NCI-H524 treated with DMSO at 0.1 percent for 48 hours (cell line): ENCODE results near the gene CARS1.

ENCODE experiments used
- DNase-seq: peaks from one replicate; lab custom pipeline; 2025; lab: John Stamatoyannopoulos, UW

Gene CARS1

DNA sequence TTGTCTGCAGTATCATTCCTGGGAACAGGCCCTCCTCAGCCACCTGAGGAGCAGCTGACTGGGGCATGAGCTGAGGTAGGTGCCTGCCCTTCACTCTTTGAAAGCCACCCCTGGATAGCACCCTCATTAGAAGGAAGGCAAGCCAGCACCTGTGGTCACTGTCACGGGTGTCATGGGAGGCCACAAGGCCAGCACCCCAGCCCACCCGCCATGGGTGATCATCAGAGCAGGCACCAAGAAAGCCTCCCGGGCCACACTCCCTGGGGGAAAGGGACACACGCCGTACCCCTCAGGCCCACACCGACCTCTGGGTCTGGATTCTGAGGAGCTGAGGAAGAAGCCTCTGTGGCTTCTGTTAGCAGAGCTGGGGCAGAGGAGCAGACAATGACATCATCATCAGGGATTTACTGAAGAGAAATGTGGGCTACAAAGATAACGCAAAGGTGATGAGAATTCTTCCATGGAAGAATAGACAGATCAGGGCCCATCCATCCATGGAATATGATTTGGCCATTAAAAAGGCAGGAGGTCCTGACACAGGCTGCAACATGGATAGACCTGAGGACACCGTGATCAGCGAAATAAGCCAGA, 48.4 kb downstream of the CARS1 start:
- no peak for DNase-seq

DNA sequence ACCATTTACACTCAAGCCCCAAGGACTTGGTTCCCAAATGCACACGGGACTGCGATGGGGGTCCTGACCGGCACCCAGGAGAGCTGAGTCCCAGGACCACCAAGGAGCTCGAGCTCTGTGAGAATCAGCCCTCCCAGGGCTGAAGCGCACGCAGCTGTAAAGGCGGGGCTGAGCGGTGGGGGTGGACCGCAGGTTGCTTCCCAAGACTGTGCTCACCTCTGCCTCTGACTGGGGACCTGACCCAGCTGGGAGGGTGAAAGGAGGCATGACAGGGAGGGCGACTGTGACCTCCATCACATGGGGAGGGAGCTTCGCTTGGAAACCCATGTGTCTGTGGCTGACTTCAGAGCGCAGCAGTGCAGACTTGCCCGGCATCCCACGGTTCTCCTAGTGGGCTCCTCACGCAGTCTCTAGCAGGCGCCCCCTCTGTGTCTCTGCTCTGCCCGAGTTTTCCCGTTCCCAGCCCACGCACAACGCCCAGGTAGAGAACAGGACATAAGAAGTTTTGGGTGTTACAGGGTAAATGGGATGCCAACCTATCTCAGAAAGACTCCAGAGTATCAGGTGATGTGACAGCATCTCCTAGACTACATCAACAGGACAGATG, 49.7 kb downstream of the CARS1 start:
- DNase-seq = no peak

DNA sequence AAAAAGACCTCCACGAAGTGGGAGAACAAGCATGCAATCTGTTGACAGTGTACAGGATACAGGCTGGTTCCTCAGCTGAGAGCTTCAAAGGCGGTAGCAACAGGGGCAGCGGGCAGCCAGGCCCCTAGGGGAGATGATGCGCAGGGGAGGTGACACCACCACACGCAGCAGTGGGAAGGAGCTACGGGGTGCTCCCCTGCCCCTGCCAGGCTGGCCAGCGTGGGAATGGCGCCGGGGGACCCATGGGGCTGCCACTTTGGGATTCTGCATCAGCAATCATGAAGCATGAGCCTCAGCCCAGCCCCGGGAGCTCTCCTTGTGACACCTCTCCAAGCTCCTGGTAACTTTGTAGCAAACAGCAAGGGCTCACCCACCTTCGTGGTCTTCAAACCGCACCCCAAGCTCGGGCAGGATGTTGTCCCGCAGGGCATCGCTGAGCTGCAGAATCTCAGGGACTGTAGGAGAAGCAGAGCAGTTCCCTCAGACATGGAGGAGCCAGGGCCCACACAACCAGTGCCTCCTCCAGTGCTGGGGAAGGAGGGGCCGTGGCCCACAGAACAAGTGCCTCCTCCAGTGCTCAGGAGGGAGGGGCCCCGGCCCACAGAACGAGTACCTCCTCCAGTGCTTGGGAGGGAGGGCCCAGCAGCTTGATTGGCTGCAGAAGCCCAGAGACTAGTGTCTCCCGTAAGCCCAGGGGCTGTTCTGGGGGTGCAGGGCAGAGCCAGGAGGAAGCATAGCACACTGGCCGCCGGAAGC, 50.5 kb downstream of the CARS1 start:
- no peak for DNase-seq

DNA sequence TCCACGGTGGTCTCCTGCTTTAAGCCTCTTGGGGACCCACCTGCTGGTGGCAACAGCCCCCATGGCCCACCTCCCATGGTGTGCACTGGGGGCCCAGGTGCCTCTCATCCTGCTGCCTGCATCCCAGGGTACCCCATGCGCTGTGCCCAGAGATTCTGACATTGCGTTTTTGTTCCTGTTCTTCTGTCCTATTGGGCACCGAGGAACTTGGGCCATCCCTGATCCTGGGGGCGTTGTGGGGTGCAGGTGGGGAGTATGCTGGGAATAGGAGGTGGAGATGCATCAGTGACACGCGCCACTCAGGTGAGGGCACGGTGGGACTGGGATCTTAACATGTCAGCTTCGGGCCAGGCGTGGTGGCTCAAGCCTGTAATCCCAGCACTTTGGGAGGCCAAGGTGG, 52.7 kb downstream of the CARS1 start:
- no peak for DNase-seq

DNA sequence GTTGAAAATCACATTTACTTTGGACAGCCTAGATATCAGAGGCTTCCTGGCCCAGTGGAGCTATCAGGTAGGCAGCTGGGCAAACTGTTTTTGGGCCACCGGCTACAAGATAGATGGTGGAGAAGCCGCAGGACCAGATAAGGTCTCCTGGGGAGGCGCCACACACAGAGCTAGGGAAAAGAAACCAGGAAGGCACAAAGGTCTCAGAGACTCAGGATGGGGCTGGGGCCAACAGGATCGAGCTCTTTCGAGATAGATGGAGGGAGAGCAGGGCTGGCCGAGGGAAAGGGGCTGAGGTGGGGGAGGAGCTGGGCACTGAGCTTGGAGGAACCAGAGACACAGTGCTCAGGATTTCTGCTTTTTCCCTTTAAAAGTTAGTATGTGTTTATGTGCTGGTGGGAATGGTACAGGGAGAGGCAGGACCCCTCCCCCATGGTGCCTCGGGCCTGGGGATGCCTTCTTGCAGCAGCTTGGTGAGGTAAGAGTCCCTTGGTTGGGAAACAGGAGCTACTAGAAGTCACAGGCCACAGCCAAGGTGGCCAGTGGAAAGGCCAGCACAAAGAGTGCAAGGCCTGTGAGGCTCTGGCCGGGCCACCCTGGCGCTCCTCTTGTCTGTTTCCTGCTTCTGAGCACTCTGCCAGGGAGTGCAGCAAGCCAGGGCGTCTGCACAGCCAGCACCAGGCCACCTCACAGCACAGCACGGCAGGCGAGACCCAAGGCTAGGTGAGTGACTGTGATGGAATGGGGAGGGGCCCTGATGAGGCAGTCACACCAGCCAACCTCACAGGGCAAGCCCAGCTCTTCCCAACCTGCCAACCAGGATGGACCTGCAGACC, 53.6 kb downstream of the CARS1 start:
- DNase-seq = no peak

DNA sequence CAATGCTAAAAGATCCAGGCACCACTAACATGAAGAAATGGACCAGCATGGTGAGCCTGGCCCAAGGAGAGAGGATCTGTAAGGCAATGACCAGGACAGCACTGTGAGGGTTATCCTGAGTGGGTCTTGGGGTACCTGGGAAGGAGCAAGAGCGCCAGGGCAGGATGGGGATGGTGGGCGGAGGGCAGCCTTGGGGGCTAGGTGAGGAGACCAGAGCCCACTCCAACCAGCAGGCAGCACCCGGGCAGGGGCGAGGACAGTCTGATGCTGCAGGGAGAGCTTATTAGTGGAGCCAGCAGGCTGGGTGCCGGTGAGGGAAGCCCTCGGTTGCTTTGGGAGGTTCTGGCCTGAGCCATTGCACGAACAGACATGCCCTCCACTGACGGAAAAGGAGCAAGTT, 54.4 kb downstream of the CARS1 start:
- no peak for DNase-seq

DNA sequence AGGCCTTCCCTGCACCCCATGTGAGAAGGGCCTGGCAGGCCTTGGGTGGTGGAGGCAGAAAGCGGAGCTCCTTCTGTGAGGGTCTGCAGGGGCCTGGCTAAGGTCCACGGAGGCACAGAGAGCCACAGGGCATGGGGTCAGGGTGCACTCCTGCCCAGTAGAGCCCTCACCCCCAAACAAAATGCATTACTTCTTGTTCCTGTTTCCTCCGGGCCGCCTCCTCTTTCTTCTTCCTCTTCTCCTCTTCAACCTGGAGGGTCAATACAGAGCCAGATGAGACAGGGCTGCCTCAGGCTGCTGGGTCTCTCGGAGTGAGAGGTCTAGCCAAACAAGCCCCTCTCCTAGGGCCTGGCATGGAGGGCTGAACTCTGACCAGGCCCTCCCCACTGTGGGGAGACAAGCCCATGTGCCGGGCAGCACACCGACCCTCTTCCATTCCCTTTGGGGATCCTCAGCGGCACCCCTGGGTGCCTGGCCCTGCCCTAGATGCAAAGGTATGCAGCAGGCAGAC, 54.8 kb downstream of the CARS1 start:
- no peak for DNase-seq

DNA sequence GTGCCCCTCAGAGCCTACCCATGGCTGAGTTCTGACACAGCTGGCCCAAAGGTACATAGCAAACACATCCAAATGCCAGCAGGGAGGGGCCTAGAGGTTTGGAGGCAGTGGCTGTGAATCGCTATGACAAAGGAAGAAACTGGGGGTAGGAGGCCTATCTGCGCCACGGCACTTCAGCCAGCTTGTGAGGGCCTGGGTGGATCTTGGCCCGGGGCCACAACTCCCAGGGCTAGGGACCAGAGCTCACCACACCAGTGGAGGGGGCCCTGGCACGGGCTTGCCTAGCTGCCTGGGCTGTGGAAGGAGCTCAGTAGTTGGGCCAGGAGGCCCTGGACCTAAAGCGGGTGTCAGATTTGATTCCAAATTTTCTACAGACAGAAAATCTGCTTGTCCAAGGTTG, 55.7 kb downstream of the CARS1 start:
- DNase-seq = no peak

DNA sequence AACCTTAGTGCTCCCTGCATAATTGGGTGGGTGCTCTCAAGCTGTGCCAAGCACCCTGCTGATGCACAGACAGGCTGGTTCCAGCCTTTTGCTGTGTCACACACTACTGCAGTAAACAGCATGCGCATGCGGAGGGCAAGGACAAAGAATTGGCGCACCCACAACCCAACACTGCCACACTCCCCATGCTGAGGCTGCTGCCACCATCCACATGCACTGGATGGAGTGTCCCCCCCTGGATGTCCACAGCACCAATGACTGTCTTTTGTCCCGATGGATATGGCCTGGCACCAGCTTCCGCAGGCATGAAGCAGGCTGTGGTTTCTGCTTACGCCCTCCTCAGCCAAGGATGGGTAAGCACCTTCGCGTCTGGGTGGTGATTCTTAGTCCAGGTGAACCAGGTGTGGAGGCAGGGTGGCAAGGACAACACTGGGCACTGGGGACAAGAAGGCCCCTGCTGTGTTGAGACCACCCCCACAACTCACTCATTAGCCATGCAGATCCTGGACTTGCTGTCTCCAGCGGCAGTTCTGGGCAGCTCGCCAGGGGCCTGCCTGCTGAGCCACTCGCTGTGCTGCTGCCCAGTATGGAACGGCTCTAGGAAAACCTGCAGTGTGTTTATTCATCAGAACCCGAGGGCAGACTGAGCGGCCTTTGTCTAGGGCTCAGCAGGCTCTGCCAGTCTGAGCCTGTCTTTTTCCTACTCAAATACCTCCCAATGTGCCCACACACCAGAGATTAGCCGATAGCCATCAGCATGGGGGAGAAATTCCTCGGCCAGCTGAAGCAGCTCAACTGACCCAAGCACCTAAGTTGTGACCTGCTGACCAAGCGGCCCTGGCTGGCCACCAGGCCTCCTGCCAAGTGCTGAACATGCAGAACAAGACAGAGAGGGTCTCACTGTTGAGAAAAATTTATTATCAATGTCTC, 56.9 kb downstream of the CARS1 start:
- DNase-seq = no peak

DNA sequence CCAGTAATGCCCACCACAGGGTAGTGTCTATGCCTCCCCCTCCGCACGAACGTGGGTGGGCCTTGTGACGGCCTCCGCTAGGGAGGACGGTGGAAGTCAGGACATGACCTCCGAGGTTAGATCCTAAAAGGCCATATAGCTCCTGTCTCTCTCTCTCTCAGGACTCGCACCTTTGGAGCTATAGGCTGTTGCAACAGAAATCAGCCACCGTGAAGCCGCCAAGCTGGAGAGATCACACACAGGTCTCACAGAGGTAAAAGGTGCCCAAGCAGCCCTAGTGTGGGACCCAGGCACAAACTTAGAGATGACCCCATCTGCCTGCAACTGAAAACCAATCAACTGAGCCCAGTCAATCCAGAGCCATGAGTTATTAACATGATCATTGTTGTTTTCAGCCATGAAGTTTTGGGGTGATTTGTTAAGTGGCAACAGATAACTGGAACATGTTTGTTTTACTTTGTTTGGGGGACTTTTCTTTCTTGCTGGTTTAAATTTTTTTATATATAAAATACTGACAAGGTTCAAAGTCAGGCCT, 57.7 kb downstream of the CARS1 start:
- no peak for DNase-seq

DNA sequence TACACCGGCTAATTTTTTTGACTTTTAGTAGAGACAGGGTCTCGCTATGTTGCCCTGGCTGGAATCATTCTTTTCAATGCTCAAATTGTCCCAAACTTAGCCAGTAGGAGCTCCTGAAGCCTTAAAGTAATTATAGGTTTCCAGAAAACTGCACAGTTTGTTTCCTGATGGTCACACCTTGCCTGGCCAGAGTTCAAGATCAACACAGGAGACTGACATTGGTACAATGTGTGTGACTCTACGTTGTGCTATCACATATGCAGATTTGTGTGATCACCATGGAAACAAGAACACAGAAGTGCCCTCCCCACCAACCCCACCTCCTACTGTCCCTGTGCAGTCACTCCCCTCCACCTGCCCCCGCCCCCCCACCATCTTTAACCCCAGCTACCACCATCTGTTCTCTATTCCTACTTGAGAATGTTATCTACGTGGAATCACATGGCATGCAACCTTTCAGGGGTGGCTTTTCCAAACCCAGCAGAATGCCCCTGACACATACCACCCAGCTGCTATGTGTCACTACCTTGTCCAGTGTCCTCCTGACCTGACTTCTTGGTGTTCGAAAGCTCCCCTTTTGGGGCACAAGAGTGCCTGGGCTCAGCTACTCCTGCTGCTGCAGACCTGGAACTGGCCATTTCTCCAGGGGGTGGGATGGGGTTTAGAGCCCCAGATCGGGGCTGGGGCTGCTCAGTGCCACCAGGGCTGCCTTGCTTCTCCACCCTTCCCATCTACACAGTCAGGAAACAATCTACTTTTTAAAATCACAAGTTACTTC, 59.0 kb downstream of the CARS1 start:
- peak; percentile 28 for DNase-seq

DNA sequence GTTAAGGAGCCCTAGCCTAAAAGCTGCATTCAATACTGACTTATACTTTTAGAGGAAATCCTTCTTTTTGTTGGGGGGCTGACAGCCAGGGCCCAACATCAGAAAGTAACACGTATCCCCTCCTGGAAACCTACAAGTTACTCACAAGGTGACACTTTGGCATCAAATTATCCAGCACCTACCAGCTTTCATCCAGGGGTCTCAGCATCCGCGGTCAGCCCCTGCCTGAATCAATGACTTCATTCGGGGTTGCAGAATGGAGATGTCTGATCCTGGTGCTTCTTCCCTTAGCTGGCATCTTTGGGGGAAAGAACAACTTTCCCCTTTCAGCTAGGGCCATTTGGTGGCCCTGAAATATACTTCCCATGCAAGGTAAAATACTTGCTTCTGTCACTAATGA, 59.8 kb downstream of the CARS1 start:
- no peak for DNase-seq

DNA sequence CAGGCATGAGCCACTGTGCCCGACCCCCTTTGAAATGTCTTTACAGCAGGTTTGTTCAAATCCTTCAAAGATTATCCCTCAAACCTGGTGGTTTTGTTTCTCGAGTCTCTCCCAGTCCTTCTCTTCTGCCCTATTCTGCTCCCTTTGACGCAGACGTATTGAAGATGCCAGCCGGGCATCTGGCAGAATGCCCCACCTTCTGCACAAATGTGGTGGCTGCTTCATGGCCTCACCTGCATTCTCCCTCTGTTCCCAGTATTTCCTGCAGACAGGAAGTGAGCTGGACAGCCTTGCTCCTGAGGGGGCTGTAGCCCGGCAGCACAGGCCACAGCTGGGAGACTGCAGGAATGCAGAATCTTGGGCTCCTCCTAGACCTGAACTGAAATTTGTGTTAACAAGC, 60.2 kb downstream of the CARS1 start:
- no peak for DNase-seq

DNA sequence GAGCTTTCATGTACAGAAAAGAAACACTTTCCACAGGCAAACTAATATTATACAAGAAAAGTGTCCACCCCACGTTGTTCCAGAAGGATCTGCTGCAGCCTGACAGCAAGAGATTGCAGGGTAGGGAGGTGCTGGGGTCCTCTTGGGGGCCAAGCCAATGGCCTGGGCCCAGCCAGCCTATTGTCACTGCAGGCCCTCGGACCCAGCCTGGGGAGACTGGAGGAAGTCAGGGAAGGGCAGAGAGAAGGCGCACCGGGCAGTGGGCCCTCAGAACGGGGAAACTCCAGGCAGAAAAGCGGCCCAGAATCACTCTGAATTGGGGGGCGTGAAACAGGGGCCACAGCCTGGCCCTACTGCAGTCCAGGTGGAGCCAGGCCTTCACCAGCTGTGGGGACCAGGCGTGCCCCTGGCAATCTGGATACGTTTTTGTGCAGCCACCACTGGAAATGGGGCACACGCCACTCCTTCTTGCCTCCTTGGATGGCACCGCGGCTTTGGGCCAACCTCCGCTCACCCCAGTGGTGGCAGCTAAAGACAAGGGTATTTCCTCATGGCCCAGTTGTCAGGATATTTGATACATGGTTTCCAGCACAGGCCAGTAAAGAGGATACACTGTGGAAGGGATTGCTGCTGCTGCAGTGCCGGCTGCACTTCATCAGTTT, 61.2 kb downstream of the CARS1 start:
- DNase-seq = no peak

DNA sequence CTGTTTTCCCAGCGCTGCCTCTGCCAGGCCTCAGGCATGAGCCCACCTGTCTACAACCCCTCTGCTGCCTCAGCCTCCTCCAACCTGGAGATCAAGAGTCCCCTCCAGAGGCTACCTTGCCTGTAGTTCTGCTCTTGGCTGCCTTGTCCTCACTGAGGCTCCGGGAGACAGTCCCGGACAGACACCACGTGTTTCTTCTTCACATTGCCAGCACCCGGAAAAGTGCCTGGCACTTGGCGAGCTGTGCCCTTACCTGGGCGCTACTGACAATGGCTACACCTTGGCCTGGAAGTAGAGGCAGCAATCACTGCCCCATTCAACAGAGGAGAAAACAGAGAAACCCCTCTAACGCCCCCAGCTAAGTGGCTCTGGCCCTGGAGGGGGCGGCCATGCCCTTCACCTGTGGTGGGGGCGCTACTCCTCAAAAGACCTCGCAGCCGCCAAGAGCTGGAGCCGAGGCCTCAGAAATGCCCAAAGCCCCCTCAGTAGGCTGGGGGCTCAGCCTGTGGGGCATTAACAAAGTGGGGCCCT, 62.1 kb downstream of the CARS1 start:
- no peak for DNase-seq

DNA sequence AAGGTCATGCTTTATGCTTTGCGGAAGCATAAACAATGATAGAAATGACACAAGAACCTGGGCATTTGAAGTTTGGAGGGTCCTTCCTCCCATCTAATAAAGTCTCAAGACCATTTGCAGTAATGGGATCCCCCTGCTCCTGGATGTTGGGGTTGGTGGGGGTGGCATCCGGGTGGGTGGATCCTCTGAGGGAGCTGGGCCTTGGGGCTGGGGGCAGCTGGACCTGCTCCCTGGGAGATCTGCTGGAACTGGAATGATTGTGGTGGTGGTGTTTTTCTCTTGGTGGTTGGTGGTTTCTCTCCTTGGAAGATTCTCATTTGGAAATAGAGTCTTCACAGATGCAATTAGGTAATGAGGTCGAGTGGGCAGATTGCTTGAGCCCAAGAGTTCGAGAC, 62.9 kb downstream of the CARS1 start:
- no peak for DNase-seq

DNA sequence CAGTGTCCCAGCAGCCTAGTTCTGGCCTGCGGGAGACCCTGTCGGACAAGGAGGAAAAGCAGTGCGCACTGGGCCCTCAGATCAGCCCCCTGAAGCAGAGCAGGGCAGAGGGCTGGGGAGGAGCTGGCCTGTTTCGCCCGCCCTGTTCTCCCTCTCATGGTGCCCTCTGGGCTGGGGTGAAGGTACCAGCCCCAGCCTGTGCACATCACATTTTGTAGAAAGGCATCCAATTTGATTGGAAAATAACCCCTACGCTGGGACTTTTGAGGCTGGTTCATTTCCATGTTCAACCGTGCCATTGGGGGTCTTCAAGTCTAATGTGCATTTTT, 64.3 kb downstream of the CARS1 start:
- DNase-seq = no peak

DNA sequence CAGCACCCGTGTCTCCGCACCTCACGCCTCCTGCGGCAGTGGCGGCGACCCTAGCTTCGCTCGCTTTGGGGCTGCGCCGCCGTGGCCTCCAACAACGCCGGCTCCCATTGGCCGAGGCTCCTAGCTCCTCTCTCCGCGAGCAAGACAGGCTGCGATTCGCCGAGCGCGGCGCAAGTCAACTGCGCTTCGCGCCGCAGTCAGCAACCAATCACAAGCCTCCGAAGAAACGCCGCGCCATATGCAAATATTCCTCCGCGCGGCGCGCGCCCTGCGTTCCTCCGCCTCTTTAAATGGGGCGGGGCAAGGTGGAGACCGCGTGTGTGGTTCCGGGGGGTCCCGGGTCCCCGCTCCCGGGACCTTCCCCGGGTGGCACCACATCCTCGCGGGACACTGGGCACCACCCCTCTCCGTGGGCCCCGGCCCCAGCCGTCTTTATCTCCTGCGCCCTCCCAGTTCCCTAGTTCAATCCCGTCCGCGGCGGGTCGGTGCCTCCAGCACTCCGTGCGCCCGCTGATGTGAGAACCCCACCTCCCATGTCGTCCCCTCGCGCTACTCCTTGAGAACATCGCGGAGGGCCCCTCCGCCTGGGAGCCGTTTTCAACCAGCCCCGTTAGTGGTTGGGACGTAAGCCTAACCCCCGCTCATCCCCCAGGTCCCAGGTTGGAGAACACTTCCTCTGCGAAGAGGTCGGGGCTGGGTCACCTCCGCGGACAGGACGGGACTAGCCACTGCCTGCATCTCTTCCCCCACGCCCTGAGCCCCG, 64.8 kb downstream of the CARS1 start, which contains the start of gene NAP1L4:
Gene NAP1L4 (minus strand): TSS at position 96 of the 763 bp plus-strand sequence. CDS start 13,109 bp downstream, outside the sequence.
- peak; percentile 66 for DNase-seq
